Epidermal melanocyte (primary cell): ENCODE results near the gene RAPGEF4.
"Not testable (repeated sequence)": the region's sequence is repeated elsewhere in the genome, so short reads cannot be mapped to it uniquely, and the experiment has no call there.

ENCODE experiments used
- DNase-seq: peaks from one replicate; pipeline ENCODE4 v3.0.0; 2011; ENCODE audit warnings: low spot score; ENCODE audit not compliant: insufficient read length

RAPGEF4 gene

GRCh38 chr2:173090276-173090877 is 354.7 kb downstream of the RAPGEF4 start:
- DNase-seq, result no peak

- no peak for DNase-seq
Measured at GRCh38 chr2:173090973-173091660, 355.5 kb downstream of the RAPGEF4 start.

- DNase-seq, result no peak
Measured at GRCh38 chr2:173091910-173092309, 356.3 kb downstream of the RAPGEF4 start.

GRCh38 chr2:173092844-173093402 is 357.3 kb downstream of the RAPGEF4 start:
- DNase-seq, result no peak

GRCh38 chr2:173093617-173094016 is 358.0 kb downstream of the RAPGEF4 start:
- not testable (repeated sequence) for DNase-seq

GRCh38 chr2:173094731-173095130 is 359.1 kb downstream of the RAPGEF4 start:
- DNase-seq, result no peak

GRCh38 chr2:173095356-173095755 is 359.7 kb downstream of the RAPGEF4 start:
- no peak for DNase-seq

- no peak for DNase-seq
Measured at GRCh38 chr2:173099271-173099670, 363.6 kb downstream of the RAPGEF4 start.

GRCh38 chr2:173099804-173100203 is 364.2 kb downstream of the RAPGEF4 start:
- DNase-seq, result no peak

- no peak for DNase-seq
Measured at GRCh38 chr2:173101687-173102086, 366.0 kb downstream of the RAPGEF4 start.
